SK-N-SH treated with all-trans-retinoic acid at 6 μM for 48 hours (cell line): ENCODE data around the gene SLX9.

Experiments used
- ATAC-seq: fragments of 200-7000 bp; cut with Tn5 transposase; 3 replicates; pipeline ENCODE4 v1.9.1; 2020; ENCODE audit warnings: mild to moderate bottlenecking, moderate library complexity
- BACH2 ChIP-seq: fragments of 250-450 bp; sonication (Bioruptor Pico); IDR thresholded peaks from 2 replicates; pipeline ENCODE4 v1.9.0; 2021; ENCODE audit warnings: mild to moderate bottlenecking, borderline replicate concordance
- GLIS3 ChIP-seq: fragments of 250-450 bp; sonication (Bioruptor Pico); IDR thresholded peaks from 2 replicates; pipeline ENCODE4 v1.5.0; 2020; ENCODE audit warnings: mild to moderate bottlenecking, moderate library complexity
- ISL1 ChIP-seq: fragments of 250-450 bp; sonication (Bioruptor Pico); IDR thresholded peaks from 2 replicates; pipeline ENCODE4 v2.1.2; 2022; ENCODE audit warnings: mild to moderate bottlenecking, moderate library complexity
- OSR1 ChIP-seq: fragments of 250-450 bp; sonication (Bioruptor Pico); IDR thresholded peaks from 2 replicates; pipeline ENCODE4 v1.8.0; 2022; ENCODE audit warnings: moderate library complexity, mild to moderate bottlenecking, inconsistent platforms
- PATZ1 ChIP-seq: fragments of 250-450 bp; sonication (Bioruptor Pico); IDR thresholded peaks from 2 replicates; pipeline ENCODE4 v1.8.0; 2020; ENCODE audit warnings: mild to moderate bottlenecking, moderate library complexity, borderline replicate concordance
- POU6F1 ChIP-seq: fragments of 250-450 bp; sonication (Bioruptor Pico); IDR thresholded peaks from 2 replicates; pipeline ENCODE4 v1.8.0; 2021; ENCODE audit warnings: low read depth, mild to moderate bottlenecking, moderate library complexity, borderline replicate concordance
- PPARA ChIP-seq: fragments of 250-450 bp; sonication (Bioruptor Pico); IDR thresholded peaks from 2 replicates; pipeline ENCODE4 v1.5.0; 2020; ENCODE audit warnings: mild to moderate bottlenecking, borderline replicate concordance
- RARB ChIP-seq: fragments of 250-450 bp; sonication (Bioruptor Pico); IDR thresholded peaks from 2 replicates; pipeline ENCODE4 v1.8.0; 2021; ENCODE audit warnings: mild to moderate bottlenecking, moderate library complexity
- TOX ChIP-seq: fragments of 250-450 bp; sonication (Bioruptor Pico); IDR thresholded peaks from 2 replicates; pipeline ENCODE4 v1.8.0; 2021; ENCODE audit warnings: mild to moderate bottlenecking, moderate library complexity, borderline replicate concordance
- ZC3H10 ChIP-seq: fragments of 250-450 bp; sonication (Bioruptor Pico); IDR thresholded peaks from 2 replicates; pipeline ENCODE4 v1.5.1; 2021; ENCODE audit warnings: mild to moderate bottlenecking, moderate library complexity
- ZFP3 ChIP-seq: fragments of 250-450 bp; sonication (Bioruptor Pico); IDR thresholded peaks from 2 replicates; pipeline ENCODE4 v1.5.0; 2020; ENCODE audit warnings: mild to moderate bottlenecking, moderate library complexity
- ZFP30 ChIP-seq: fragments of 450-650 bp; formaldehyde crosslinking; IDR thresholded peaks from 2 replicates; pipeline ENCODE4 v1.5.0; 2022; ENCODE audit warnings: mild to moderate bottlenecking, moderate library complexity
- ZNF565 ChIP-seq: fragments of 450-650 bp; formaldehyde crosslinking; conservative IDR thresholded peaks from 2 replicates; pipeline ENCODE4 v1.5.0; 2020; ENCODE audit warnings: low read depth, mild to moderate bottlenecking, moderate library complexity
- ZNF8 ChIP-seq: fragments of 450-650 bp; formaldehyde crosslinking; IDR thresholded peaks from 2 replicates; pipeline ENCODE4 v1.5.0; 2020; ENCODE audit warnings: mild to moderate bottlenecking, moderate library complexity
- TF ChIP-seq, protein P1 (sequence below): fragments of 250-450 bp; sonication (Bioruptor Pico); IDR thresholded peaks from 2 replicates; pipeline ENCODE4 v1.5.1; 2021; ENCODE audit warnings: mild to moderate bottlenecking, moderate library complexity
- TF ChIP-seq, protein P2 (sequence below): fragments of 250-450 bp; sonication (Bioruptor Pico); IDR thresholded peaks from 2 replicates; pipeline ENCODE4 v1.5.0; 2020; ENCODE audit warnings: mild to moderate bottlenecking, moderate library complexity

Gene SLX9

GRCh38 chr21:44927259-44927586 lies 12.6 kb upstream of the SLX9 start:
- ATAC-seq: no peak; the same call in 1 of the 3 replicates
- TF ChIP-seq ZFP3 (CRISPR knock-in tag): no peak
- no peak for TF ChIP-seq BACH2 (CRISPR knock-in tag)
- TF ChIP-seq, protein P1, sequence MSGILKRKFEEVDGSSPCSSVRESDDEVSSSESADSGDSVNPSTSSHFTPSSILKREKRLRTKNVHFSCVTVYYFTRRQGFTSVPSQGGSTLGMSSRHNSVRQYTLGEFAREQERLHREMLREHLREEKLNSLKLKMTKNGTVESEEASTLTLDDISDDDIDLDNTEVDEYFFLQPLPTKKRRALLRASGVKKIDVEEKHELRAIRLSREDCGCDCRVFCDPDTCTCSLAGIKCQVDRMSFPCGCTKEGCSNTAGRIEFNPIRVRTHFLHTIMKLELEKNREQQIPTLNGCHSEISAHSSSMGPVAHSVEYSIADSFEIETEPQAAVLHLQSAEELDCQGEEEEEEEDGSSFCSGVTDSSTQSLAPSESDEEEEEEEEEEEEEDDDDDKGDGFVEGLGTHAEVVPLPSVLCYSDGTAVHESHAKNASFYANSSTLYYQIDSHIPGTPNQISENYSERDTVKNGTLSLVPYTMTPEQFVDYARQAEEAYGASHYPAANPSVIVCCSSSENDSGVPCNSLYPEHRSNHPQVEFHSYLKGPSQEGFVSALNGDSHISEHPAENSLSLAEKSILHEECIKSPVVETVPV (CRISPR knock-in tag): no peak
- TF ChIP-seq, protein P2, sequence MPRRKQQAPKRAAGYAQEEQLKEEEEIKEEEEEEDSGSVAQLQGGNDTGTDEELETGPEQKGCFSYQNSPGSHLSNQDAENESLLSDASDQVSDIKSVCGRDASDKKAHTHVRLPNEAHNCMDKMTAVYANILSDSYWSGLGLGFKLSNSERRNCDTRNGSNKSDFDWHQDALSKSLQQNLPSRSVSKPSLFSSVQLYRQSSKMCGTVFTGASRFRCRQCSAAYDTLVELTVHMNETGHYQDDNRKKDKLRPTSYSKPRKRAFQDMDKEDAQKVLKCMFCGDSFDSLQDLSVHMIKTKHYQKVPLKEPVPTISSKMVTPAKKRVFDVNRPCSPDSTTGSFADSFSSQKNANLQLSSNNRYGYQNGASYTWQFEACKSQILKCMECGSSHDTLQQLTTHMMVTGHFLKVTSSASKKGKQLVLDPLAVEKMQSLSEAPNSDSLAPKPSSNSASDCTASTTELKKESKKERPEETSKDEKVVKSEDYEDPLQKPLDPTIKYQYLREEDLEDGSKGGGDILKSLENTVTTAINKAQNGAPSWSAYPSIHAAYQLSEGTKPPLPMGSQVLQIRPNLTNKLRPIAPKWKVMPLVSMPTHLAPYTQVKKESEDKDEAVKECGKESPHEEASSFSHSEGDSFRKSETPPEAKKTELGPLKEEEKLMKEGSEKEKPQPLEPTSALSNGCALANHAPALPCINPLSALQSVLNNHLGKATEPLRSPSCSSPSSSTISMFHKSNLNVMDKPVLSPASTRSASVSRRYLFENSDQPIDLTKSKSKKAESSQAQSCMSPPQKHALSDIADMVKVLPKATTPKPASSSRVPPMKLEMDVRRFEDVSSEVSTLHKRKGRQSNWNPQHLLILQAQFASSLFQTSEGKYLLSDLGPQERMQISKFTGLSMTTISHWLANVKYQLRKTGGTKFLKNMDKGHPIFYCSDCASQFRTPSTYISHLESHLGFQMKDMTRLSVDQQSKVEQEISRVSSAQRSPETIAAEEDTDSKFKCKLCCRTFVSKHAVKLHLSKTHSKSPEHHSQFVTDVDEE (CRISPR knock-in tag): no peak
- no peak for TF ChIP-seq TOX (CRISPR knock-in tag)
- TF ChIP-seq POU6F1 (CRISPR knock-in tag): no peak
- TF ChIP-seq RARB: no peak
- TF ChIP-seq GLIS3 (CRISPR knock-in tag): no peak
- no peak for TF ChIP-seq PPARA (CRISPR knock-in tag)

DNA sequence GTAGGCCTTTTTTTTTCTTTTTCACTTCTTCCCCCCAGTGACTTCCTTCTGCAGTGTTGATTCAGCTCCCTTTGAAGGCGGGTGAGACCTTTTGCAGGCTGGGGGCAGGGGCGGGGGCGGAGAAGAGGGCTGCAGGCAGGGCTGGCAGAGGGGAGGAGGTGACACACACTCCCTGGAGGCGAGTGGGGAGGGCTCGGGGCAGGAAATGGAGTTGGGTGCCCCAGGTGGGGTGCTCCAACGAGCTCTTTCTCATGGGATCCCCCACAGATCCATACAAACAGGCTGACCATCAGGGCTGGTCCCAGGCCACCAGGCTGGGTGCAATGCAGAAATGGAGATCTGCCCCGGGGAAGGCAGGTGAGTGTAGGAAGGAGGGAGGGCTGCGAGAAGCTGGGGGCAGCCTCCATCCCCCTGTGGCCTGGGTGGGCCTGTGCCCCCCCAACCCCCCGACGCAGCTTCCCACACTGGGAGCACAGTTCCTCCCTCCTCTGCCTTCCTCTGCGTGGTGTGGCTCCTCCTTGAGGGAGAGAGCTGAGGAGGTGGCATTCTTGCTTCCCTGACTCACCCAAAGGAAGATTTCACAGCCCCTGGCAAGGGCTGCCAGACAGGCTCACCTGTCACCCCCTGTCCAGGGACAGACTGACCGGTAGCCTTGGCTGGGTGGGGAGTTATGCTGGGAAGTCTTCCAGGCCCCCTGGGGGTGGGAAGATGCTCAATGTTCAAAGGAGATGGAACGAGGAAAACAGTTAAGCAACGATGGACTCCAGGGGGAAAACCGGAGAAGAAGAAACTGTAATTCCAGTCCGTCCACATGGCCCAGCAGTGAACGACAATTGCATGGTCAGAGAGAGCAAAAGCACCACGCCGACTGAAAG lies 12.0 kb upstream of the SLX9 start:
- ATAC-seq: peak; percentile 70

DNA sequence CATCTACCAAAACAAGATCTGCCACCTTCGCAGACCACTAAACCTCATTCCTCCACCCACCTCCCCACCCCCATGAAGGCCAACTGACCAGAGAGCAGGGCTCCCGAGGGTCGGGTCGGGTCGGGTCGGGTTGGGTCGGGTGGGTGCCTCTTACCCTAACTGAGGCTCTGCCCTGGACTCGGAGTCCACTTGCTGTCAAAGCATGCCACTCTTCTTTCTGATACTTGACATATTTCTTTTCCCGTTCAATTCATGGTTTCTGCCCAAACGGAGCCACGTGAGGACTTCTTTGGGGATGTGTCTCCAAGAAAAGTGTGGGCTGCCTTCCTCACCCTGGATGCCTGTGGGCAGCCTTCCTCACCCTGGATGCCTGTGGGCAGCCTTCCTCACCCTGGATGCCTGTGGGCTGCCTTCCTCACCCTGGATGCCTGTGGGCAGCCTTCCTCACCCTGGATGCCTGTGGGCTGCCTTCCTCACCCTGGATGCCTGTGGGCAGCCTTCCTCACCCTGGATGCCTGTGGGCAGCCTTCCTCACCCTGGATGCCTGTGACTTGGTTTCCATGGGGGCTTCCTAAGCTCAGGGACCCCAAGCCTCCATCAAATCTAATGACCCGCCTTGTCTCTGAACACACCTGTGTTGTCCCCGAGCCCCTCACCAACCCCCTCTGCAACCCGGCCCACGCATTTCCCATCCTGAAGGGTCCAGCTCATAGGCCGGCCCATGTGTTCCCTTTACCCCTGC lies 11.2 kb upstream of the SLX9 start:
- peak; percentile 9; the same call in 2 of the 3 replicates for ATAC-seq

More for the DNA sequence above, 12.0 kb upstream of the SLX9 start:
- no peak for TF ChIP-seq TOX (CRISPR knock-in tag)
- no peak for TF ChIP-seq ISL1 (CRISPR knock-in tag)
- no peak for TF ChIP-seq ZC3H10 (CRISPR knock-in tag)
- TF ChIP-seq ZNF565: no peak
- no peak for TF ChIP-seq BACH2 (CRISPR knock-in tag)
- no peak for TF ChIP-seq ZNF8 (CRISPR knock-in tag)
- TF ChIP-seq, protein P2 (CRISPR knock-in tag): no peak
- no peak for TF ChIP-seq OSR1 (CRISPR knock-in tag)
- TF ChIP-seq GLIS3 (CRISPR knock-in tag): no peak
- TF ChIP-seq POU6F1 (CRISPR knock-in tag): no peak
- TF ChIP-seq ZFP30 (CRISPR knock-in tag): no peak
- TF ChIP-seq PATZ1 (CRISPR knock-in tag): no peak
- no peak for TF ChIP-seq RARB
